SJSA1 (cell line): ENCODE results near the gene RHNO1. TPM values are rescaled to one million over a fixed set of nuclear protein-coding genes. Genes with fewer than 3 reads are reported as not detected.
A peak's percentile ranks its signal among the peaks of the same experiment; 100 is the strongest.

Experiments
- DNase-seq, 2 experiments: peaks; one replicate each; pipeline ENCODE4 v3.0.0-alpha.2; 2015 to 2020; ENCODE audit warnings: low spot score in 2 of 2, low read depth in 1 of 2
- H3K27ac ChIP-seq: fragments of 250-450 bp; sonication (Bioruptor Pico); 2 replicates; pipeline ENCODE4 v1.5.1; 2020; ENCODE audit warnings: mild to moderate bottlenecking, moderate library complexity
- H3K27me3 ChIP-seq: fragments of 250-450 bp; sonication (Bioruptor Pico); replicated peaks from 2 replicates; pipeline ENCODE4 v1.5.1; 2020; ENCODE audit warnings: mild to moderate bottlenecking, moderate library complexity
- H3K36me3 ChIP-seq: fragments of 250-450 bp; sonication (Bioruptor Pico); 2 replicates; pipeline ENCODE4 v1.5.1; 2020; ENCODE audit warnings: mild to moderate bottlenecking
- H3K4me1 ChIP-seq: fragments of 250-450 bp; sonication (Bioruptor Pico); replicated peaks from 2 replicates; pipeline ENCODE4 v1.6.1; 2021; ENCODE audit warnings: mild to moderate bottlenecking
- H3K4me3 ChIP-seq: fragments of 250-450 bp; sonication (Bioruptor Pico); 2 replicates; pipeline ENCODE4 v1.5.1; 2020; ENCODE audit warnings: mild to moderate bottlenecking
- H3K9me3 ChIP-seq: fragments of 250-450 bp; sonication (Bioruptor Pico); replicated peaks from 2 replicates; pipeline ENCODE4 v1.5.1; 2020; ENCODE audit warnings: mild to moderate bottlenecking
- total RNA-seq: library from RNA; depleted of rRNA; stranded (reverse); fragments of >200 nt; shearing (Covaris generic); gene quantifications from 2 replicates; pipeline ENCODE4 v1.2.3, GENCODE V29; 2014

Gene RHNO1
- total RNA-seq, 1 experiment from 2014 or later: 58.1 TPM

GRCh38 chr12:2897418-2897817 lies 20.4 kb downstream of the RHNO1 start:
- Histone ChIP-seq H3K27ac (no peak overlapping the region), H3K36me3 (peaks cover 10% of the 10 kb centered on the region), H3K4me3 (no peak overlapping the region), H3K4me1 (peaks cover 21% of the 10 kb centered on the region), H3K27me3 (no peaks in the 10 kb centered on the region), H3K9me3 (no peaks in the 10 kb centered on the region)
- no peak for DNase-seq

DNA sequence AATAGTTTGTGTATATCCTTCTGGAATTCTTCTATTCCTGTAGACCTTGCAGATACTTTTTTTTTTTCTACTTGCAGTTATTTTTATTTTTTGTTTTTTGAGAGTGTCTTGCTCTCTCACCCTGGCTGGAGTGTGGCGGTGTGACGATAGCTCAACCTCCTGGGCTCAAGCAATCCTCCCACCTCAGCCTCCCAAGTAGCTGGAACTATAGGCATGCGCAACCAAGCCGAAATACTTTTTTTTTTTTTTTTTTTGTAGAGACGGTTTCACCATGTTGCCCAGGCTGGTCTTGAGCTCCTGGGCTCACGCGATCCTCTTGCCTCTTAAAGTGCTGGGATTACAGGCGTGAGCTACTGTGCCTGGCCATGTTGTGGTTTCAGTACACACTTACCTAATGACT lies 23.6 kb downstream of the RHNO1 start:
- DNase-seq: no peak
- no peaks in the 10 kb centered on the region for H3K27me3 ChIP-seq
- no peak overlapping the region for H3K4me3 ChIP-seq
- peaks cover 10% of the 10 kb centered on the region for H3K36me3 ChIP-seq
- no peaks in the 10 kb centered on the region for H3K9me3 ChIP-seq
- no peak overlapping the region for H3K27ac ChIP-seq
- peaks cover under 1% of the 10 kb centered on the region; the same call in 1 of the 2 replicates for H3K4me1 ChIP-seq

DNA sequence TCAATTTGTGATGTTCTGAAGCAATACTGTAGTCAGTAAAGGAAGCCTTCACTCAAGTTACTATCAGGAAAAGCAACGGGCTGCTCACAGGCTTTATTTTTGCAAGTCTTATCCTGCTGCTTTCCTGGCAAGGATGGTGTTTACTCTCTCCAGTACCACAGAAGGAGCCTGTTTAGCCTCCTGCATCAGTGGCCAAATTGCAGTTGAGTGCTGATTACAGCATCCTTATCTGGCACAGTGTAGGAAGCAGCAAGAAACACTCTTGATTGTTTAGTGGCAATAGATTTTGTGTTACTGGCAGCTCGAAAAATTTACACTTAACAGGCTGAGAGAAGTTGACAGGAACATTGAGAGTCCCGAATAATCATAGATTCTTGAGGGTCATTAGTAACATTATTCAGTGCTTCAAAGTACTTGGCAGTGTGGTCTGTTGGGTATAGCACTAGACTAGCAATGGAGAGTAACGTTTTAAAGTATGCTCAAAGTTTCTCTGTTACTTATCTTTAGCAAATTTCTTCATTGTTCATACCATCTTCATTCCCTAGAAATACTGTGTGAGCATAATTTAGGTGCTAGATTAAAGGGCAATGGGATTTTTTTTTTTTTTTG lies 25.4 kb downstream of the RHNO1 start:
- no peak overlapping the region for H3K27ac ChIP-seq
- DNase-seq: no peak
- H3K9me3 ChIP-seq: no peaks in the 10 kb centered on the region
- no peaks in the 10 kb centered on the region for H3K27me3 ChIP-seq
- peaks cover 3% of the 10 kb centered on the region; the same call in 1 of the 2 replicates for H3K36me3 ChIP-seq
- no peaks in the 10 kb centered on the region for H3K4me1 ChIP-seq
- no peak overlapping the region for H3K4me3 ChIP-seq

GRCh38 chr12:2904260-2904659 lies 27.2 kb downstream of the RHNO1 start:
- H3K27me3 ChIP-seq: no peaks in the 10 kb centered on the region
- no peak overlapping the region for H3K27ac ChIP-seq
- no peaks in the 10 kb centered on the region for H3K36me3 ChIP-seq
- no peak for DNase-seq
- no peaks in the 10 kb centered on the region for H3K9me3 ChIP-seq
- no peak overlapping the region for H3K4me3 ChIP-seq
- H3K4me1 ChIP-seq: no peaks in the 10 kb centered on the region

DNA sequence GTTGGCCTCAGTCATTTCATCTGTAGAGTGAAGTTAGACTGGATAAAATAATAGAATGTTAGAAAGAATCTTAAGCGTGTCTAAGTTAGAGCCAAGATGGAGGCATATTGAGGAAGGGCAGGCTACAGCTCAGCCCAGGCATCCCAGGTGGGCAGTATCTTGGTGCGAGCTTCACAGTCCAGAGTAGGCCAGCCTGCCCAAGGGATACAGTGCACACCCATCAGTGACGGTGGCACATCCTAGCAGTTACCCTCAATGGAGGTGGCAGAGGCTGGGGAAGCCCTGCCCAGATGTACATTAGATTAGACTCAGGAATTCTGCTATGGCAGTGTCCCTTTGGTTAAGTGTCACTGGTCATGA lies 35.2 kb downstream of the RHNO1 start:
- Histone ChIP-seq H3K27ac (no peak overlapping the region), H3K4me1 (no peaks in the 10 kb centered on the region), H3K36me3 (peaks cover 46% of the 10 kb centered on the region), H3K27me3 (no peaks in the 10 kb centered on the region), H3K9me3 (no peaks in the 10 kb centered on the region; the same call in 1 of the 2 replicates), H3K4me3 (no peak overlapping the region)
- DNase-seq: no peak

- H3K9me3 ChIP-seq: no peaks in the 10 kb centered on the region; the same call in 1 of the 2 replicates
- H3K27ac ChIP-seq: no peak overlapping the region
- no peaks in the 10 kb centered on the region for H3K27me3 ChIP-seq
- no peak overlapping the region for H3K4me3 ChIP-seq
- peaks cover 66% of the 10 kb centered on the region for H3K36me3 ChIP-seq
- no peak for DNase-seq
- H3K4me1 ChIP-seq: peaks cover 8% of the 10 kb centered on the region
Observed at GRCh38 chr12:2919249-2919648, 42.2 kb downstream of the RHNO1 start.

GRCh38 chr12:2922329-2922728 lies 45.3 kb downstream of the RHNO1 start:
- Histone ChIP-seq H3K27ac (no peak overlapping the region), H3K4me3 (no peak overlapping the region), H3K36me3 (peaks cover 66% of the 10 kb centered on the region), H3K27me3 (no peaks in the 10 kb centered on the region), H3K4me1 (peaks cover 18% of the 10 kb centered on the region), H3K9me3 (no peaks in the 10 kb centered on the region)
- peak in 1 of 2 experiments; percentile 28 for DNase-seq

GRCh38 chr12:2923057-2923456 lies 46.0 kb downstream of the RHNO1 start:
- Histone ChIP-seq H3K9me3 (no peaks in the 10 kb centered on the region), H3K27ac (no peak overlapping the region), H3K36me3 (peaks cover 71% of the 10 kb centered on the region), H3K4me1 (peaks cover 18% of the 10 kb centered on the region), H3K4me3 (no peak overlapping the region), H3K27me3 (no peaks in the 10 kb centered on the region)
- no peak for DNase-seq

DNA sequence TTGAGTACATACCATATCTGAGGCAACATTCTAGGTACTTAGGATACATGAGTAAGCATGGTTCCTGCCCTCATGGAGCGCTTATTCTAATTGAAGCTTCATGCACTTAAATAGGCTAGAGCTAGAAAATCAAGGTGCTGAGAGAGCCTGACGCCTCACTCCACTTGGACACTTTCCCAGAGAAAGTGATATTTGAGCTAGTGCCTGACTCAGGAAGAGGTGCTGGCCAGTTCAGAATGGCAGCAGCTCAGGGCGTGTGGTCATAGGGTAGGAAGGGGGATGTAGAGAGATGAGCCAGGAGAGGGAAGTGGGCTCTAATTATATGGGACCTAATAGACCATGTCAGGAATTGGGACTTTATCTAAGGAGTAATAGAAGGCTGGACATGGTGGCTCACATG lies 47.0 kb downstream of the RHNO1 start:
- Histone ChIP-seq H3K9me3 (no peaks in the 10 kb centered on the region), H3K36me3 (peaks cover 78% of the 10 kb centered on the region), H3K27ac (no peak overlapping the region), H3K4me1 (peaks cover 18% of the 10 kb centered on the region), H3K4me3 (no peak overlapping the region), H3K27me3 (no peaks in the 10 kb centered on the region)
- no peak for DNase-seq

DNA sequence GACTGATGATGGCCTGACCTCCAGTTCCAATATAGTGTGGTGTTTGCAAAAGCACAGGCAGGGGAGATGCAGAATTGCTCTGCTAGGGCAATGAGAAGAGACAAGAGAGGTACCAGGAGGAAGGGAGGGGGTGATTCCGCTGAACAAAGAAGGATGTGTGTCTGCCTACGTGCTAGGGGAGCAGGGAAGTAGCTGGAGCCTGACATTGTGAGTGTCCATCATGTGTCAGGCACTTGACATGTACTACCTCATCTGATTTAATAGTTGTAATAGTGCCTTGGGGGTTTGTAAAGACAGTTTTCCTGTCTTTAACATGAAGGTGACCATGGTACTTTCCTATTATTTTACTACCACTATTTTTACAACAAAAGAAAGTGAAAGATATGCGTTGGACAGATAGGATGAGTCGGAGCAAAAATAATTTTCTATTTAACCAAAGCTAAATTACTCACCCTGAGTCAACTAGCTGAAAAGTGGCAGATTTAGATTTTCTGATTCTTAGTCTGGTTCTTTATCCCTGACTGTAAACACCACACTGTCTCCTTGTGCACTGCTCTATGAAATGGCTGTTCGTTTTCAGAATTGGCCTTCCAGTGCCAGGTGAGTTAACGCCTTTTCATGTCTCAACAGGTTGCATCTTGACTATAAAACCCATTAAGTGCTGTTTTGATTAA lies 48.4 kb downstream of the RHNO1 start:
- Histone ChIP-seq H3K27ac (no peak overlapping the region), H3K27me3 (no peaks in the 10 kb centered on the region)
- DNase-seq: peak in 1 of 2 experiments; percentile 13

DNA sequence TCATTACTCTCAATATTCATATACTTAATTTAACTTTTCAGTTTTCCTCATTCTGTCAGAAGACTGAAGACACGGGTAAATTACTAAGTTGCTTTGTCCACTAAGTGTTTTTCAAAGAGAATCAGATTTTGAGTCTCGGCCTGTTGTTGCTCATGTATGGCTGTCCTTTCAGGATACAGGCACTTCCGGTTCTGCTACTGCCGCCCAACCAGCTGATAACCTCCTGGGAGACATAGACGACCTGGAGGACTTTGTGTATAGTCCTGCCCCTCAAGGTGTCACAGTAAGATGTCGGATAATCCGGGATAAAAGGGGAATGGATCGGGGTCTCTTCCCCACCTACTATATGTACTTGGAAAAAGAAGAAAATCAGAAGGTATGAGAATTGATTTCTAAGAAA lies 53.8 kb downstream of the RHNO1 start:
- Histone ChIP-seq H3K4me1 (peaks cover under 1% of the 10 kb centered on the region), H3K9me3 (no peaks in the 10 kb centered on the region), H3K36me3 (peaks cover 85% of the 10 kb centered on the region), H3K27me3 (no peaks in the 10 kb centered on the region), H3K27ac (no peak overlapping the region), H3K4me3 (no peak overlapping the region)
- DNase-seq: no peak

More for the DNA sequence above, 48.4 kb downstream of the RHNO1 start:
- Histone ChIP-seq H3K36me3 (peaks cover 82% of the 10 kb centered on the region), H3K4me3 (no peak overlapping the region), H3K9me3 (no peaks in the 10 kb centered on the region), H3K4me1 (peaks cover 18% of the 10 kb centered on the region)

DNA sequence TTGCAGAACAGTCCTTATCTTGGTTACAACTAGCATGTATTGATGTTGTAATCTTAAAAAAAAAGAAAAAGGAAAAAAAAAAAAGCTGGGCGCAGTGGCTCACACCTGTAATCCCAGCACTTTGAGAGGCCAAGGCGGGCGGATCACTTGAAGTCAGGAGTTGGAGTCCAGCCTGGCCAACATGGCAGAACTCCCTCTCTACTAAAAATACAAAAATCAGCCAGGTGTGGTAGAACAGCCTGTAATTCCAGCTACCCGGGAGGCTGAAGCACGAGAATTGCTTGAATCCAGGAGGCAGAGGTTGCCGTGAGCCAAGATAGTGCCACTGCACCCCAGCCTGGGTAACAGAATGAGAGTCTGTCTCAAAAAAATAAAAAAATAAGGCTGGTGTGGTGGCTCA lies 56.6 kb downstream of the RHNO1 start:
- Histone ChIP-seq H3K36me3 (peaks cover 79% of the 10 kb centered on the region), H3K4me3 (no peak overlapping the region), H3K9me3 (no peaks in the 10 kb centered on the region), H3K4me1 (no peaks in the 10 kb centered on the region), H3K27ac (no peak overlapping the region), H3K27me3 (no peaks in the 10 kb centered on the region)
- no peak for DNase-seq

GRCh38 chr12:2934371-2934770 lies 57.3 kb downstream of the RHNO1 start:
- H3K9me3 ChIP-seq: no peaks in the 10 kb centered on the region
- no peak overlapping the region for H3K27ac ChIP-seq
- peaks cover 81% of the 10 kb centered on the region for H3K36me3 ChIP-seq
- H3K4me1 ChIP-seq: no peaks in the 10 kb centered on the region
- no peak overlapping the region for H3K4me3 ChIP-seq
- DNase-seq: no peak
- H3K27me3 ChIP-seq: no peaks in the 10 kb centered on the region

- Histone ChIP-seq H3K36me3 (peaks cover 80% of the 10 kb centered on the region), H3K4me3 (no peak overlapping the region), H3K4me1 (no peaks in the 10 kb centered on the region), H3K9me3 (no peaks in the 10 kb centered on the region), H3K27me3 (no peaks in the 10 kb centered on the region), H3K27ac (no peak overlapping the region)
- no peak for DNase-seq
Observed at GRCh38 chr12:2936301-2936700, 59.3 kb downstream of the RHNO1 start.
